ENCODE results near the gene CNTN4. TPM values are rescaled to one million over a fixed set of nuclear protein-coding genes. Genes with fewer than 3 reads are reported as not detected.

CNTN4 gene
- total and polyA plus RNA-seq, 7 donors: 0.17 to 3.2 (median 0.42) TPM

DNA sequence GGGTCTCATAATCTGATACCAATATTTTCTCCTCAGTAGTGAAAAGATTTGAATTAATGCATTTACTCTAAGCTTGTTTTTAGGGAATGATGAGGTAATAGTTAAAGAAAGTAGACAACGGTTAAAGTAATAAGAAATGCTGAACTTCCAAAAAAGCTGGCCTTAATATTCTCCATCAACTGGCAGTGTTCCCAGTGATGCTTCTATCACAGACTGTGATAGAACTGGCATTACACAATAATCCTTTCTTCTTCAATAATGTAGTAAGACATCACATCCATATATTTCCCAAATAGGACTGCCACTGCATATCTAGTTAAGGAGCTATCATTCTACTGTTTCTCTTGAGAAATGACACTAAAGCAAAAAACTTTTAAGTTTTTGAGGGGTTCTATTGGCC is 822.8 kb downstream of the CNTN4 start:
- no peaks in the 10 kb centered on the region for H3K27me3 ChIP-seq (ENCODE audit: insufficient read depth in 3 of 3, low read length in 2 of 3)
- H3K36me3 ChIP-seq (ENCODE audit: insufficient read depth in 1 of 2, low read depth in 1 of 2): no peaks in the 10 kb centered on the region
- 46 to 74% (median 53%) methylated on average over 1 of the region's 1 CpG for WGBS, 3 donors
- no peak overlapping the region for H3K4me3 ChIP-seq
- intact Hi-C loops (cut with DNase I): no loop called here
- no peak for DNase-seq
- H3K9me3 ChIP-seq: no peaks in the 10 kb centered on the region
- TF ChIP-seq, protein P1, sequence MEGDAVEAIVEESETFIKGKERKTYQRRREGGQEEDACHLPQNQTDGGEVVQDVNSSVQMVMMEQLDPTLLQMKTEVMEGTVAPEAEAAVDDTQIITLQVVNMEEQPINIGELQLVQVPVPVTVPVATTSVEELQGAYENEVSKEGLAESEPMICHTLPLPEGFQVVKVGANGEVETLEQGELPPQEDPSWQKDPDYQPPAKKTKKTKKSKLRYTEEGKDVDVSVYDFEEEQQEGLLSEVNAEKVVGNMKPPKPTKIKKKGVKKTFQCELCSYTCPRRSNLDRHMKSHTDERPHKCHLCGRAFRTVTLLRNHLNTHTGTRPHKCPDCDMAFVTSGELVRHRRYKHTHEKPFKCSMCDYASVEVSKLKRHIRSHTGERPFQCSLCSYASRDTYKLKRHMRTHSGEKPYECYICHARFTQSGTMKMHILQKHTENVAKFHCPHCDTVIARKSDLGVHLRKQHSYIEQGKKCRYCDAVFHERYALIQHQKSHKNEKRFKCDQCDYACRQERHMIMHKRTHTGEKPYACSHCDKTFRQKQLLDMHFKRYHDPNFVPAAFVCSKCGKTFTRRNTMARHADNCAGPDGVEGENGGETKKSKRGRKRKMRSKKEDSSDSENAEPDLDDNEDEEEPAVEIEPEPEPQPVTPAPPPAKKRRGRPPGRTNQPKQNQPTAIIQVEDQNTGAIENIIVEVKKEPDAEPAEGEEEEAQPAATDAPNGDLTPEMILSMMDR (IDR thresholded peaks at IDR 0.05): no peak
- ATAC-seq: no peak
- H3K27ac ChIP-seq: no peak overlapping the region
- H3K4me1 ChIP-seq: no peaks in the 10 kb centered on the region

DNA sequence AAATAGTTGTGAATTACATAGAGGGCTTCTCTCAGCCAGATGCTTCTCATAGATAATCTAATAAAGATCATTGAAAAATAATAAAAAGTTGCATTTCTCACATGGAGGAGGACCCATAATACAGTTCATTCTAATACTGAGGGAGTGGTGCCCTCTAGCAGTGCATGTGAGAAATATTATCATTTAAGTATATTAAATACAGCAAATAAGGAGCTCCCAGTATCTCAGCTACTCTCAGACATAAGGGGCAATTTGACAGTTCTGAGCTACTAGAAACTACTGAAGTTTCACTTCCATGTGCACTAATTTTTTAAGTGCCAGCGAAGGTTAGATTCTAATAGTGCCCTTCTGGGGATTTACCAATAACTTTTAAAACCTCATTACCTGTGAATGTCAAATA is 823.2 kb downstream of the CNTN4 start:
- intact Hi-C loops (cut with DNase I): no loop called here
- 69 to 80% (median 74%) methylated on average over 1 of the region's 1 CpG for WGBS, 3 donors
- no peaks in the 10 kb centered on the region for H3K4me1 ChIP-seq
- DNase-seq (no peak), ATAC-seq (no peak)
- H3K27me3 ChIP-seq (ENCODE audit: insufficient read depth in 3 of 3, low read length in 2 of 3): no peaks in the 10 kb centered on the region
- H3K9me3 ChIP-seq: no peaks in the 10 kb centered on the region
- H3K36me3 ChIP-seq (ENCODE audit: insufficient read depth in 1 of 2, low read depth in 1 of 2): no peaks in the 10 kb centered on the region
- H3K27ac ChIP-seq: no peak overlapping the region
- no peak overlapping the region for H3K4me3 ChIP-seq
- TF ChIP-seq, protein P1 (IDR thresholded peaks at IDR 0.05): peak; percentile 5

DNA sequence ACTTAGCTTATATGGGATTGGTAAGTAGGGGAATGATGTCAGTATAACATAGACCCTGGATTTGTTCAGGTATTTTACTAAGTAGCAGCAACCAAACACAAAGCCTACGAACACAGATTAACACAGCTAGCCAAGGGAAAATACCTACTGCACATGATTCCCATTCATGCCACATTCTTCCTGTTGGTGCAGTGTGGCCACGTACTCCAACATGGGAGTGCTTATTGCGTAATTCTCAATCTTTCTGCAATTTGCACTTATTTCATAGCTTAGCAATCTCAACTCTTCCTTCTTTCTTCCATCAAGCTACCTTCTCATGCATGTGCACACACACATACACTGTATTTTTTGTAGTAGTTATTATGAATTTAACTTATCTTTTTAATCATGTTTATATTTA is 824.7 kb downstream of the CNTN4 start:
- ATAC-seq: no peak
- WGBS, 3 donors: 46 to 59% (median 56%) methylated on average over 3 of the region's 3 CpGs
- intact Hi-C loops (cut with DNase I): no loop called here
- H3K9me3 ChIP-seq: no peaks in the 10 kb centered on the region
- no peak for DNase-seq
- no peaks in the 10 kb centered on the region for H3K4me1 ChIP-seq
- no peaks in the 10 kb centered on the region for H3K36me3 ChIP-seq (ENCODE audit: insufficient read depth in 1 of 2, low read depth in 1 of 2)
- no peak overlapping the region for H3K27ac ChIP-seq
- H3K27me3 ChIP-seq (ENCODE audit: insufficient read depth in 3 of 3, low read length in 2 of 3): no peaks in the 10 kb centered on the region
- H3K4me3 ChIP-seq: no peak overlapping the region
- TF ChIP-seq, protein P1 (IDR thresholded peaks at IDR 0.05): no peak

DNA sequence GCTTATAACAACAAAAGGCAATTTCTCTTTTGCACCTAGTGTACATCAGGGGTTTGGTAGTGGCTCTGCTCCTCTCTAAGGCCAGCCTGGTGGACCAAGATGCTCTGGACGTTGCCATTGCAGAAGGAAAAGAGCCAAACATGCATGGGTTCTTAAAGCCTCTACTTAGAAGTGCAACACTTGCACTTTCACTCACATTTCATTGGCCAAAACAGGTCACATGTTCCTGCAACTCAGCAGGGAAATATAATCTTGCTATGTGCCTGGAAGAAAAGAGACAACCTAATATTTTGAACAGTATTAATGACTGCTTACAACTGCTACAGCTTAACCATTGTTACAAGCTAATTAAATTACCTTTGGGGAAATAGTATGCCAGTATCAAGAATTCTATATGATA is 828.6 kb downstream of the CNTN4 start:
- Histone ChIP-seq H3K9me3 (peaks cover 4% of the 10 kb centered on the region), H3K36me3 (ENCODE audit: insufficient read depth in 1 of 2, low read depth in 1 of 2) (no peaks in the 10 kb centered on the region), H3K4me1 (no peaks in the 10 kb centered on the region), H3K27me3 (ENCODE audit: insufficient read depth in 3 of 3, low read length in 2 of 3) (peaks cover 0 to 2% (median 0%) of the 10 kb centered on the region in 3 donors), H3K4me3 (no peak overlapping the region), H3K27ac (no peak overlapping the region)
- ATAC-seq (no peak), DNase-seq (no peak)
- TF ChIP-seq, protein P1 (IDR thresholded peaks at IDR 0.05): no peak
- 20 to 50% (median 27%) methylated on average over 1 of the region's 1 CpG for WGBS, 3 donors
- intact Hi-C loops (cut with DNase I): no loop called here

DNA sequence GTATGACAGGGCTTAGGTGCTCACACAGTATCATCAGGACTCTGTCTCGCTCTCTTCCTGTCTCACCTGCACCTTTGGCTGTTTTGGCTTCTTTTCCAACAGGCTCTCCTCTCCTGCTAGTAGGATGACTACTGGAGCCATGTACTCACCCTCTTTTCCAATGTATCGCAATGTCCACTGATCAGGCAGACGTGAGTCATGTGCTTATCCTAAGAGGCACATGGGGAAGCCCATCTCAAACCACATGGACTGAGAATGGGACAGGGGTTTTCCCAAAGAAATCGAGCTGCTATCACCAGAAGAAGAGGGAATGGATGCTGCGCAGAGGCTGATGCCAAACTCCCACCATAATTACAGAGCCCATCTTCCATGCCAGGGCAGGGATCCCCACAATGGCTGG is 830.9 kb downstream of the CNTN4 start:
- Histone ChIP-seq H3K4me3 (no peak overlapping the region), H3K9me3 (peaks cover 4% of the 10 kb centered on the region), H3K27me3 (ENCODE audit: insufficient read depth in 3 of 3, low read length in 2 of 3) (peaks cover 0 to 2% (median 0%) of the 10 kb centered on the region in 3 donors), H3K4me1 (no peaks in the 10 kb centered on the region), H3K36me3 (ENCODE audit: insufficient read depth in 1 of 2, low read depth in 1 of 2) (no peaks in the 10 kb centered on the region), H3K27ac (no peak overlapping the region)
- WGBS, 3 donors: 66 to 86% (median 81%) methylated on average over 5 of the region's 5 CpGs
- TF ChIP-seq, protein P1 (IDR thresholded peaks at IDR 0.05): no peak
- ATAC-seq (no peak), DNase-seq (no peak)
- intact Hi-C loops (cut with DNase I): no loop called here

Data from psoas muscle (tissue), 8 donors.